HCEC 1CT (cell line): ENCODE data around the gene COG6.

Experiments
- DNase-seq: peaks from one replicate; pipeline ENCODE4 v3.0.0-alpha.2; 2017

Gene COG6

DNA sequence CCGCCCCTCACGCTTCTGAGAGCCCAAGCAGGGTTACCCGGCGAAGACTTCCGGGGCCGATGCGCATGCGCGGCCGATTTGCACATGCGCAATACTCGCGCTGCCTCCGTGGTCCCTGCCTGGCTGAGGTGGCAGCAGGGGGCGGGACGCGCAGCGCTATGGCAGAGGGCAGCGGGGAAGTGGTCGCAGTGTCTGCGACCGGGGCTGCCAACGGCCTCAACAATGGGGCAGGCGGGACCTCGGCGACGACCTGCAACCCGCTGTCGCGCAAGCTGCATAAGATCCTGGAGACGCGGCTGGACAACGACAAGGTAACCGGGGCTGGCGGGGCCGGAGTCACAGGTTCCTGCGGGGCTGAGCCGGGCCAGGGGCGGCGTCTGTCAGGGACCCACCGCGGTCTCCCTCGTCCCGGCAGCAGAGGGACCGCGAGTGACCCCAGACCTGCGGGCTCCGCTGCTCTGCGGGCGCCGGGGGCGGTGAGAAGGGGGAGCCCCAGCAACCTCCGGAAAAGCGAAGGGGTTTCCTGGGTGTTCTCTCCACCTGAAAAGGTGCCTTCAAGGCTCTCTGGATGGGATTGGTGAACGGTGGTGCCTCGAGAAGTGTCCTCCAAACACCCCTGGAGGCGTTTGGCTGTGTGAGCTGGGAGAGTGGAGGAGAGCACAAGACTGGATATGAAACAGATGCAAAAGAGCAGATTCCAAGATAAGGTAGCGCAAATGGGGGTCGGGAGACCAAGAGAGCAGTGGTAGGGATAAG, at the start of gene COG6:
TSS of gene COG6 (plus strand) at position 94 of the 756 bp plus-strand sequence. CDS start at position 159, 65 bp downstream.
- peak; percentile 69 for DNase-seq

DNA sequence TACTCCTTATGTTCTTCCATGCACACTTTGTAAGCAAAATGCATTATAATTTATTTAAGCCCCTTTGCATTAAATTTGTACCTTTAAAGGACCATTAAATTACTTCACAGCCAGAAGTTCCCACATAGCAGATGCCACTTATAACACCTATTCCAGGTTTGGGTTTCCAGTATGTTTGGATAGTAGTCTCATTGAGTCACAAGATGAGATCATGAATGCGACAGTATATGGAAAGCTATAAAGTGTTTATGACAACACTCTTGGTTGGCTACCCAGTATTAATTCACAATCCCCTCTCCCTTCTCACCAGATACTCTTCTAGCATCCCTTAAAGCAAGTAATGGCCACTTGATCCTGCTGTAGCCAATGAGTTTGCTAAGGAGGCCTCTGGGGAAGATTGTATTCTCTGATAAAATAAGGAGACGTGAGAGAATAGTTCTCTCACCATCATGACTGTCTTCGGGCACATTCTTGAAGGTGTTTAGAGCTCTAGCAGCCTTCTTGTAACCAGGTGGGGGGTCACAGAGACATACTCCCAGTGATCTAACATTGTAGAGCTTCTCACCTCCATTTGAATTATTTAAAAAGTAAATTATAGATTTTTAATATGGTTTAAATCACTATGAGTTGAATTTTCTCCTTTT, 49.7 kb upstream of the COG6 start:
- no peak for DNase-seq

DNA sequence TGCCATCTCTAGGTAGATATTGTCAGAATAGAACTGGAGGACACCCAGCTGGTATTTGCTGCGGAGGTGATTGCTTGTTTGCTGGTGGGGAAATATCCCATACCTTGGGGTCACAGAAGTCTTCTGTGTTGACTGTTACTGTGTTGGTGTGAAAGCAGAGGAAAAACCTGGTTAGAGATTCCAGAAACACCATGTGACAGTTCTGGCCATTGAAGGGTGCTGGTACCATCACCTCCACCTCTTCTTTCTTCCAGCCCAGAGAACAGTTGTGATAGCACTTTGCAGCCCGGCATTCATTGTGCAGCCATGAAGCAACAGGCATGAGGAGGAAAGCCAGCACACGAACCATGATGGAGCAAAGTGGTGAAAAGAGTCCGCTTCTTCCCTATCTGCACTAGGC, 47.6 kb upstream of the COG6 start:
- DNase-seq = no peak

DNA sequence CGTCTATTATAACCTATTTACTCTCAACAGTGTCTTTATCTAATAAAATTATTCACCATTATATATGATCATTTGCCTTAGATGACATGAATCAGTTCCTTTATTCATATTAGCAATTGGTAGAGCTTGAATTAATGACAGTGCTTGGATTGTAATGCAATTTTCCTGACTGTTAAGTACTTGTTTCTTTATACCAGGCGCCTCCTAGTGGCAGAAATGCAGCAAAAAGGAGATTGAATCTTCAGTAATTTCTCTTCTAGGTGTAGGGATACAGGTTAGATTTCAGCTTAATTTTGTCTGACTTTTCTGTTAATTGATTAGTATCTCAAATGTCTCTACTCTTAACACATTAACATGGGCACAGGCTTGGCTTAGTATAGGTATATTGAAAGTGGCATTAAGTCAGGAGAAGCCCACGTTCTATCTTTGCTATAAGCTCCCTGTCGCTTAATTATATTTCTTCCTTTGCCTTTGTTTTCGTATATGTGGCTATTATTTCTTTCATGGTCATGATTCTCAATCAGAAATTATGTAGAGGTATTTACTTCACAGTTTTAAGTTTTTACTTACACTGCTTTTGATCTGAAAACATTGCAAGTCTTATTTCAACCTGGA, 43.3 kb upstream of the COG6 start:
- DNase-seq = peak; percentile 57

DNA sequence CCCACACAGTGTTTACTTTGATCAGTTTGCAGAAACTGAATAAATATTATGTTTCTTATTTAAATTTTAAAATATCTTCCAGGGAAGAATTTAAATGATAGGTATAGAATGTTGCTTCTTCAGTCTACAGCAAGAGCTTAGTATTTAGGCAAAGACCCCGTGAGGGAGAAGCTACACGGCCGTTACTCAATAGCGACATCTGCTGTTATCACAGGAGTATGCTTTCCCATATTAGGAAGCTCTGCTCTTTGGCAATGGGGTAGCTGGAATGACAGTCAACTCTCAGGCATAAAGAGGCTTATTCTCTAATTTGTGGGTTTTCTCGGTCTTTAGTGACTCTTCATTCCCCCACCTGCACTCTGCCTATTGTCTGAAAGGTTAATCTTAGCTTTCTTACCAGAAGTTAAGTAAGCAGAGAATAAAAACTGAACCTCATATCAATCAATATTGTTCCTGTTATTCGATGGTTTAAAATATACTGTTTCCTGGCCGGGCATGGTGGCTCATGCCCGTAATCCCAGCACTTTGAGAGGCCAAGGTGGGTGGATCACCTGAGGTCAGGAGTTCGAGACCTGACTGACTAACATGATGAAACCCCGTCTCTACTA, 39.3 kb upstream of the COG6 start:
- DNase-seq = peak; percentile 67

DNA sequence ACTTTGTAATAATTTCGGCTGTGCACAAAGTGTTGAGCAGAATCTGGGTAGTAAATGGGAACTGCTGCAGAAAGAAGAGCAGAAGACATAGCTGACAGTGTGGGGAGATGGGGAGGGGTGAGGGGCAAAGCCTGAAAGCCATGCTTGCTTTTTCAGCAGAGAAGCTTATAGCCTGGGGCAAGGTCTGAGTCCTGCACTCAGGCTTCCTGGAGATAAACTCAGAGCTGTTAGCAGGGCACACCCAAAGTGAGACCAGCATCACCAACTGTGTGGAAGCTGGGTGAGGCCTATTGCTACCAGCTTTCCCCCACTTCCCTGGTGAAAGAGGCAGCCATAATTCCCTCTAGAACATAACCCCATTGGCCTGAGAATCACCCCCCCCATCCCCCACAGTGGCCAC, 36.9 kb upstream of the COG6 start:
- no peak for DNase-seq

DNA sequence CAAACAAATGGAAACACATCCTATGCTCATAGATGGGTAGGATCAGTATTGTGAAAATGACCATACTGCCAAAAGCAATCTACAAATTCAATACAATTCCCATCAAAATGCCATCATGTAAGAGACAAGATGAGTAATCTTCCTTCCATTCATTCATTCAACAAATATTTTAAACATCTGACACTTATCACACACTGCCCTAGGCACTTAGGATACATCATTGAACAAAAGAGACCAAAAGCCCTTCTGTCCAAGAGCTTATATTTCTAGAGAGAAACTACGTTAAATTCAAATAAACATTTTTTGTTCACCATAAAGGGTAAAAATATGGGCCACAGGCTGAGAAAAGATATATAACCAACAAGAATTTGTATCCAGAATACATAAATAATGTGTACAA, 32.0 kb upstream of the COG6 start:
- DNase-seq = no peak

DNA sequence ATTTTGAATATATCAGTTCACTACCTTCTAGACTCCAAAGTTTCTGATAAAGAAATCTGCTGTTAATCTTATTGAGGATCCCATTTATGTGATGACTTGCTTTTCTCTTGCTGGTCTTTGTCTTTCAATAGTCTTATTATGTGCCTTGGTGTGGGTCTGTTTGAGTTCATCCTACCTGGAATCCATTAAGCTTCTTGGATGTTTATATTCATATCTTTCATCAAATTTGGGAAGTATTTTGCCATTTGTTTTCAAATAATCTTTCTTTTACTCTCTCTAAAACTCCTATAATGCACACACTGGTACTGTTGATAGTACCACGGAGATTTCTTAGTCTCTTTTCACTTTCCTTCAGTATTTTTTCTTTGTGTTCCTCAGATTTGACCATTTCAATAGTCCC, 24.2 kb upstream of the COG6 start:
- no peak for DNase-seq

DNA sequence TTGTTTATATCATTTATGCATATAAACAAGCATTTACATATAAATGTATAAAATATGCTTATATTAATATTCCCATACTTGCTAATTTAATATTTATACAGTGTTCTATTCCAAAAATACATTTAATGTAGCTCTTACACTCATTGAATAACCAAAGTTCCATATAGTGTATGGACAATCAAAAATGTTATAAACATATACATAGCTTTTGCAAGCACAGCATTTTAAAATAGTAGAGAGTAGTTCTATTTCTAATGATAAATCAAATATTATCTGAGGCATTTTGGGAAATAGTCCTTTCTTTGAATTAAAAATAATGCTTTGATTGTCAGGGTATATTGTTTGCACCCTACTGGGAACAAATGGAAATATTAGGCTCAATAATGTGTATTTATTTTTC, 22.5 kb upstream of the COG6 start:
- DNase-seq = no peak

DNA sequence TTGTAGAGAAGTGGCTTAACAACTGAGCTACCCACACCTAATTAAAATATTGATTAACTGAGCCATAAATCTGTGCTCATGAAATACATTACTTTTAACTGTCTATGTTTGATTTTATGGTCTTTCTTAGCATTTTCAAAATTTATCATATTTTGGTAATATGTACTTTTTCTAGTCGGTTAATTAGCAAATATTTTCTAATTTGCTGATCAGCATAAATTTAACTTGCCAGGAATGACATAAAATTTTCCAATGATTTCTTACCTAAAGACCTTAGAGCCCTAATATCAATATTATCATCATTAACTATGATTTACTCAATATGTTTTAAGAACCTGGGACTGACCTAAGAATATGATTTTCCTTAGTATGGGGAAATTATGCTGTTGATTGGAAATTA, 19.9 kb upstream of the COG6 start:
- DNase-seq = no peak

DNA sequence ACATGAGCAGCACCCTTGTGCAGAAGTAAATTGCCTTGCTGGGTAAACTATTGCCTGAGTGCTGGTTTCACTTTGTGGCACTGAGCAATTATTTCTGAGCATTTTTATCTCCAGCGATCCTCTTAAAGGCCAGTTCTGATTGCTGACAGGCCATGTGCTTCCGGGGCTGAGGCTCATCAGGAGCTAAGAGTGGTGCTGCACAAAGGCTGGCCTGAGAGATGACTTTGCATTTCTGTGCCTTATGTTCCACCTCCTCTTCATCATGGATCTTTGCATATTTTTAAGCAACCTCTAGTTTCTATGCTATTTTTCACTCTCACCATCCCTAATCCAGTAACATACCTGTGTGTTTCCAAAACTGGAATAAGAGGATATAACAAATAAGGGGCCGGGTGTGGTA, 17.6 kb upstream of the COG6 start:
- no peak for DNase-seq

DNA sequence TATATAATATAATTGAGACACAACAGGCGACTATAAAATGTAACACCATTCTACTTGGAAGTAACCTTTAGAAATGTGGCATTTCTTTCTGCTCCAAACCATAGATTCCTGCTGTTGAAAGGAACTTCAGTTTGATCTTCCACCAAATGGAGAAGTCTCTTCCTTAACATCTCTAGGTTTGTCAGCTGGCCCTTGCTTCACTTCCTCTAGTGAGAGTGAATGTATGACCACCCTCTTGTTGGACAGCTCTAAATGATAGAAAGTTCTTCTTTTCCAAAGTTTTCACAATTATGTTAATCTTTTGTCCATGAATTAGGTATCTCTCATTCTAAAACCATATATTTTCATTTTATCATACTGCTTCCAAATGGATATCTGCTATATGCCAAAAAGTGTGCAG, 13.8 kb upstream of the COG6 start:
- DNase-seq = no peak

DNA sequence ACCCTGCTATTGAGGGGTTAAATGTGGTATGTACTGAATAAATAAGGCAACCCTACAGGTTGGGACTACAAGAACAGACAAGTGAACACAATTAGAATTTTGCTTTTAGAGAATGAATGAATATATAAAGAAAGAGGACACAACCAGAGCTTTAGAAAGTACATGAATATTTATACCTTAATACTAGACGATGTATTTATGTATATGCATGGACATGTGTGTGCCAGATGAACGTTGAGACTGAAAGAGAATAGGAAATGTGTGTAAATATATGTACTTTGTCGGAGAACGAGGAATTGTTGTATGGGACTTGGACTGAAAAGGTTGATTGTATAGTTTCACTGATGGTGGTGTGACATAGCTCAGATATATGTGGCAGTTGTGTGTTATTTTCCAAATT, 9.3 kb upstream of the COG6 start:
- no peak for DNase-seq

DNA sequence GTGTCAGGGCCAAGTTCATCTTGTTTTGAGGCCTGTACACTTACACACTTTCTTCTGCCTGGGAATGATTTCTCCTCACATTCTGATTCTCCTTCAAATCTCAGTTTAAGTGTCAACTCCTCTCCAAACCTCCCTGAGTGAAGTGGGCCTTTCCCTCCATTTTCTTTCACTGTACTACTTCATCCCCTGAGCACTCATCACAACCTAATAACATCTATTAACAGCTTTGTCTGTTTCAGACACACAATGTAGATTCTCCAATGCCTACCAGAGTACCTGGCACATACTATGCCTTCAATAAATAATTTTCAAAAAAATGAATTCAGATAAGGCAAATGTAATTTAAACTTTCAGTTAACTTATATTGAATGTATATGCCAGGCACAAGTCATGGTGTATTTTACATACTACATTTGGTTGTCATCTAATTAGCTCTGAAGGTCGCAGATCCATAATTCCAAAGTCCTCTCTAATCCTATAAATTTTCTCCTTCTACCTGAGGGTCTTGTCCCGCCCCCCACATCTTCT, 357 bp upstream of the COG6 start:
- no peak for DNase-seq

DNA sequence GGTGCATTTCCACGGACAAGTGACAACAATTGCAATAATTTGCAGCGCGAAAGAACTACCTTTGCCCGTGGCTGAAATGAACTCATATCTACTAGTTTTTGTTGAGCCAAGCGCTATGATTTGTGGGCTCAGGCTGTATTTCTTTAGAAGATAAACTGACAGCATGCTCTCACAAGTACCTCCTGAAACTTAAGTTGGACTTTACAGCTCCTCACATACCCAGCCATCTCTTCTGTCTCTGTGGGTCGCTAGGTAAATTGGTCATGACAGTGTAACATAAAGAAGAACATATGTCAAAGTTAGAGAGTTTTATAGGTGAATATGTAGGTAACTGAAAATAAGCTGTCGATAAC, 839 bp downstream of the COG6 start:
- no peak for DNase-seq

DNA sequence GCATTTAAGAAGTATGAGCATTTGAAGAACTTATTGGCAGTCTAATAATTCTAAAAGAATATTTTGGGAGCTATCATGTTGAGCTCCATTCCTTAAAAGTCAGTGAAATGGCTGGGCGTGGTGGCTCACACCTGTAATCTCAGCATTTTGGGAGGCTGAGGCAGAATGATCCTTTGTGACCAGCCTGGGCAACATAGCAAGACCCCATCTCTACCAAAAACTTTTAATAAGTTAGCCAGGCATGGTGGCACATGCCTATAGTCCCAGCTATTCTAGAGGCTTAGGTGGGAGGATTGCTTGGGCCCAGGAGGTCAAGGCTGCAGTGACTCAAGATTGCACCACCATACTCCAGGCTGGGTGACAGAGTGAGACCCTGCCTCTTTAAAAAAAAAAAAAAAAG, 8.0 kb downstream of the COG6 start:
- no peak for DNase-seq

DNA sequence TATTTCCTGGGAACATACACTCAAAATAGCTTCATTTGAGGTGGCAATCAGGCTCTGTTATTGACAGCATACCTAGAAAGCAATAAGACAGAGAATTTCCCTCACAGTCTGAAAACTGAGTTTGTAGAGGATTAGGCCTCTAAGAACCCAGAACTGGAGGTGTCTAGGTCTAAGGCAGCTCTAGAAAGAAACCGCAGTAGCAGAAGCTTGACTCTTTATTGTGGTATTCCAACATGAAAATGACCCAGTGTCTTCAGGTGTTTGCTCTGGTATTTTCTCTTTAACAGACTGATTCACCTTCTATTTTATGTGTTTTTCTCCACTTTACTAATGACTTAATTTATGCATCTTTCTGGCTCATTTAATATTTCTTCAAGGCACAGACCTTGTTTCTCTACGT, 8.5 kb downstream of the COG6 start:
- no peak for DNase-seq

DNA sequence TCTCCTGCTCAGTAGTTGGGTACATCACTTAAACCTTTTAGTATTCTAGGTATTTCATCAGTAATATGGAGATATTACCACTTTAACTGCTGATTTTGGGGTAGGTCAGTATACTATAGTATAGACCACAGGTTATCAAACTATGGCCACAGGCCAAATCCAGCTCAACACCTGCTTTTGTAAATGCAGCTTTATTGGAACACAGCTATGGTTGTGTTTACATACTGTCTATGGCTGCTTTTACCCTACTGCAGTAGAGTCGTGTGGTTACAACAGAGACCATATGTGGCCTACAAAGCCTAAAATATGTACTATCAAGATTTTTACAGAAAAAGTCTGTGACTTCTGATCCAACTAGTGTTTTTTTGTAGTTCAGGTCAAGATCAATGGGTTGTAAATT, 10.3 kb downstream of the COG6 start:
- DNase-seq = no peak

DNA sequence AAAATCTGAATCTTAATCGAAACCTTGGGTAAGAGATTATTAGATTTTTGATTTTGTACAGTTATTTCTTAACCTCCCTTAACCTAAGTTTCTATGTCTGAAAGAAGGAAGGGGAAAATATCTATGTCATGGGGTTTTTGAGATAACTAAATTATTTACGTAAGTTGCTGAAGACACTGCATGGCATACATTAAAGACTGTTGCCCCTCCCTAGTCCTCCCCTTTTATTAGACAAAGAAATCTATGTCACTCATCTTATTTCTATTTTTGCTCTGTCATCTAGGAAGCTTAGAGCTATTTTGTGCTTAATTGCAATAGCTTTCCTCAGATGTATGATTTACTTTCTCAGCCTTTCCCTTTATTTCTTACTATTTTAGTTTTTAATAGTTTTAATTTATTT, 15.0 kb downstream of the COG6 start:
- no peak for DNase-seq

DNA sequence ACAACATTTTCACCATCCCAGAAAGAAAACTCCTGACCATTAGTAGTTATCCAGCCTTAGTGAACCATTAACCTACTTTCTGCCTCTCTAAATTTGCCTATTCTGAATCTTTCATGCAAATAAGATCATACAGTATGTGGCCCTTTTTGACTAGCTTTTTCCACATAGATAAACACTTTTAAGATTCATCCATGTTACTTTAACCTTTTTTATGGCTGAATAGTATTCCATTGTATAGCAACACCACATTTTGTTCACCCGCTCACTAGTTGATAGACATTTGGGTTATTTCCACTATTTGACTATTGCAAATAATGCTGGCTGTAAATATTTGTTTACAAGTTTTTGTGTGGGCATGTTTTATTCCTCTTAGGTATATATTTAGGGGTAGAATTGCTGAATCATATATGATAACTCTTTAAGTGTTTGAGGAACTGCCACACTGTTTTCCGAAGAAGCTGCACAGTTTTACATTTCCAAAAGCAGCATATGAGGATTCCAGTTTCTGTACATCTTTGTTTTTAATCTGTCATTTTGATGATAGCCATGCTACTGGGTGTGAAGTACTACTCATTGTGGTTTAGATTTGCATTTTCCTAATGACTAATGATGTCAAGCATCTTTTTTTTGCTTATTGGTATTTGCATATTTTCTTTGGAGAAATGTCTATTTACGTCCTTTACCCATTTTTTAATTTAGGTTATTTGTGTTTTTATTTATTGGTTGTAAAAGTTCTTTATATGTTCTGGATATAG, 17.1 kb downstream of the COG6 start:
- DNase-seq = no peak

DNA sequence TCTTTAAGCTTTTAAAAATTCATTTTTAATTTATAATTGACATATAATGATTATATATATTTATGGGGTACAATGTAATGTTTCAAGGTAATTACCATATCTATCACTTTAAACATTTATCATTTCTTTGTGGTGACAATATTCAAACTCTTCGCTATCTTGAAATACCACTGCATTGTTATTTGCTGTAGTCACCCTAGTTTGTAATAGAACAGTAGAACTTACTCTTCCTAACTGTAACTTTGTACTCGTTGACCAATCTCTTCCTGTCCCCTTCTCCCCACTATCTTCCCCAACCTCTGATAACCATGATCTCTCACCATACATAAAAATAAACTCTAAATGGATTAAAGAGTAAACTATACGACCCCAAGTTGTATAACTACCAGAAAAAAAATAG, 20.4 kb downstream of the COG6 start:
- DNase-seq = no peak

DNA sequence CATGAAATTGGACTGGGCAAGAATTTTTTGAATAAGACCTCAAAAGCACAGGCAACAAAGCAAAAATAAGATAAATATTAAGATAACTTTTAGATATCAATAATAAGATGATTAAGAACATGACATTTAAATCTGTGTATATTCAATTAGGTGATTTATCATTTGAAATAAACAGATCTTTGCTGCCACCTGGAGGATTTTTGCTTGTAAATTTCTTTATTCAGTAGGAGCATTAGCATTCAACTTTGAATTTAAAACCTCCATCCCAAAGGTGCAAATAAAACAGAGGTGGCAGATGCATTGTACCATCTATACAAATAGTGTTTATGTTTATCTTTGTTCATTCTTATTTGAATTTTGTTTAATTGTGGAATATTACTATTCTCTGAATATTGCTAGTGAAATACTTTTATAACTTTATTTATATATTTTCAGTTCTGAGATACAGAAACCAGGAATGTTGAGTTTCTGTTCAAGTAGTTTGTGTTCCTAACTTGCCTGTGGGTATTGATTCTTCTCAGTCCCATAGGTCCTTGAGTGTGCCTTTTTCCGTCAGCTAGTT, 20.9 kb downstream of the COG6 start:
- peak; percentile 48 for DNase-seq

DNA sequence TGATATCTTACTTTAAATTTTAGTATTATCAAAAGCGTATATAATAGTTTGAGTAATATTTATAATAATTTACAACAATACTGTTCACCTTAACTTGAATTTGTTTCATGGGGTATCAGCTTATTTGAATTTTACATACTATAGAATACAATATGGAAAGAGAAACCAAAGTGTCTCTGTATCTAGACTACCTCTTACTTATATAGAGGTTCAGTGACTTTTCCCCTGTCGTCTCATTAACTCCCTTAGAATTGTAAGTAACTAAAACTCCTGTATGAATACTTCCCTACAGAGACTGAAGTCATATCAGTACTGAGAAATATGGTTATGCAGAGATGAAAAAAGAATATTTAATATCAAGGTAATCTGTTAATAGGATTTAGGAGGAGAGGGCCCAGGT, 26.8 kb downstream of the COG6 start:
- no peak for DNase-seq
